Measurements from ENCODE around the gene SPPL2B. TPM values are rescaled to one million over a fixed set of nuclear protein-coding genes. Genes with fewer than 3 reads are reported as not detected.

SPPL2B gene
- total RNA-seq, 3 donors from 2014 or later (not counting 1 experiment from before 2014, with no cell fraction given), result 63.2 to 83.8 (median 79.7) TPM

DNA sequence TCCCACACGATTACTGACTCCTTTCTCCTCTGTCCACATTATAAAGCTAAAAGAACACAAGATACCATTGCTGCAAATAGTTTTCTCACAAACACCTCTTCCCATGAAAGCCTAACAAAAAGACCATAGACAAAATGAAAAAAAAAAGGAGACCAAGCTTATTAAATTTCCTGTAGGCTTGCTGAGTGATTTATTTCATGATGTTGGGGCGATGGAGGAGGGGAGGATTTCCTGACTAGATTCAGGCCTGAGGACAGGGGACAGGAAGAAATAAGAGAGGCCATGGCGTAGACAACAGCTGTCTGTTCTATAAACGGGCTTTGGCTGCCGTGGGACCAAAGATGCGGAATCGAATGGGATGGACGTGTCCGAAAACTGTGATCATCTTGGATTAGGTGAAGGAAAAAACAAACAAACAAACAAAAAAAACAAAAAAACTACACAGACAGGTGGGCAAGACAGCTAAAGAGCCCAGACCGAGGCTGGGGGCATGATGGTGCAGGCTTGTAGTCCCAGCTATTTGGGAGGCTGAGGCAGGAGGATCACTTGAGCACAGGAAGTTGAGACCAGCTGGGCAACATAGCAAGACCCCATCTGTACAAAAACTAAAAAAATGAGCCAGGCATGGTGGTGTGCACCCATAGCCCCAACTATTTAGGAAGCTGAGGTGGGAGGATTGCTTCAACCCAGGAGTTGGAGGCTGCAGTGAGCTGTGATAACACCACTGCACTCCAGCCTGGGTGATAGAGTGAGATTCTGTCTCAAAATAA lies 36.9 kb downstream of the SPPL2B start:
- intact Hi-C loops (cut with micrococcal nuclease), result no loop called here
- no peak for ATAC-seq
- H3K4me1 ChIP-seq (ENCODE audit: control insufficient read depth, insufficient read depth, low read length), result no peaks in the 10 kb centered on the region
- H3K9me3 ChIP-seq (ENCODE audit: control insufficient read depth, insufficient read depth, low read length), result peaks cover 6% of the 10 kb centered on the region
- Mint-ChIP-seq H3K4me3 (no peak overlapping the region), H3K36me3 (no peaks in the 10 kb centered on the region), H3K4me1 (peaks cover 0 to 4% of the 10 kb centered on the region in 2 donors), H3K27me3 (ENCODE audit: low read depth in 2 of 2) (peaks cover 3 to 13% of the 10 kb centered on the region in 2 donors), H3K27ac (no peak overlapping the region), H3K9me3 (no peaks in the 10 kb centered on the region)
- H3K36me3 ChIP-seq (ENCODE audit: control insufficient read depth, insufficient read depth, low read length), result no peaks in the 10 kb centered on the region
- 31% methylated on average over 6 of the region's 10 CpGs for WGBS (ENCODE audit: insufficient coverage)
- no peak overlapping the region for H3K4me3 ChIP-seq (ENCODE audit: low read length)
- peaks cover 2% of the 10 kb centered on the region for H3K27me3 ChIP-seq (ENCODE audit: control insufficient read depth, insufficient read depth, low read length)
- no peak for TF ChIP-seq CTCF (IDR thresholded peaks at IDR 0.05)
- H3K27ac ChIP-seq (ENCODE audit: low read length), result no peak overlapping the region
- DNase-seq, result no peak

GRCh38 chr19:2371656-2372055 lies 43.2 kb downstream of the SPPL2B start:
- WGBS (ENCODE audit: insufficient coverage), result 83% methylated on average over 16 of the region's 16 CpGs
- Mint-ChIP-seq H3K4me1 (no peaks in the 10 kb centered on the region), H3K27me3 (ENCODE audit: low read depth in 2 of 2) (peaks cover 5 to 11% of the 10 kb centered on the region in 2 donors), H3K9me3 (no peaks in the 10 kb centered on the region), H3K36me3 (no peaks in the 10 kb centered on the region), H3K4me3 (no peak overlapping the region), H3K27ac (no peak overlapping the region)
- Histone ChIP-seq H3K36me3 (ENCODE audit: control insufficient read depth, insufficient read depth, low read length) (no peaks in the 10 kb centered on the region), H3K4me3 (ENCODE audit: low read length) (no peak overlapping the region), H3K9me3 (ENCODE audit: control insufficient read depth, insufficient read depth, low read length) (peaks cover 6% of the 10 kb centered on the region), H3K27ac (ENCODE audit: low read length) (no peak overlapping the region), H3K27me3 (ENCODE audit: control insufficient read depth, insufficient read depth, low read length) (no peaks in the 10 kb centered on the region), H3K4me1 (ENCODE audit: control insufficient read depth, insufficient read depth, low read length) (no peaks in the 10 kb centered on the region)
- ATAC-seq (no peak), DNase-seq (no peak)
- intact Hi-C loops (cut with micrococcal nuclease), result no loop called here
- no peak for TF ChIP-seq CTCF (IDR thresholded peaks at IDR 0.05)

GRCh38 chr19:2372076-2372612 lies 43.7 kb downstream of the SPPL2B start:
- Histone ChIP-seq H3K36me3 (ENCODE audit: control insufficient read depth, insufficient read depth, low read length) (no peaks in the 10 kb centered on the region), H3K4me1 (ENCODE audit: control insufficient read depth, insufficient read depth, low read length) (no peaks in the 10 kb centered on the region), H3K27ac (ENCODE audit: low read length) (no peak overlapping the region), H3K4me3 (ENCODE audit: low read length) (no peak overlapping the region), H3K9me3 (ENCODE audit: control insufficient read depth, insufficient read depth, low read length) (peaks cover 6% of the 10 kb centered on the region), H3K27me3 (ENCODE audit: control insufficient read depth, insufficient read depth, low read length) (no peaks in the 10 kb centered on the region)
- Mint-ChIP-seq H3K27ac (no peak overlapping the region), H3K9me3 (no peaks in the 10 kb centered on the region), H3K4me1 (no peaks in the 10 kb centered on the region), H3K4me3 (no peak overlapping the region), H3K27me3 (ENCODE audit: low read depth in 2 of 2) (peaks cover 5 to 11% of the 10 kb centered on the region in 2 donors), H3K36me3 (no peaks in the 10 kb centered on the region)
- ATAC-seq (no peak), DNase-seq (no peak)
- intact Hi-C loops (cut with micrococcal nuclease), result no loop called here
- no peak for TF ChIP-seq CTCF (IDR thresholded peaks at IDR 0.05)
- WGBS (ENCODE audit: insufficient coverage), result 83% methylated on average over 11 of the region's 11 CpGs

Measured in natural killer cell (primary cell).